HUES64 (cell line): Measurements from ENCODE around the gene DUSP9.
"Not testable (repeated sequence)": the region's sequence is repeated elsewhere in the genome, so short reads cannot be mapped to it uniquely, and the experiment has no call there.

ENCODE experiments used
- H3K27ac ChIP-seq: 2 replicates; pipeline ENCODE4 v1.7.0; 2013; ENCODE audit warnings: low read depth, low read length, inconsistent platforms
- H3K27me3 ChIP-seq: 2 replicates; pipeline ENCODE4 v1.6.1; 2013; ENCODE audit warnings: mild to moderate bottlenecking, low read length; ENCODE audit not compliant: insufficient read depth
- H3K36me3 ChIP-seq: 2 replicates; pipeline ENCODE4 v1.6.1; 2013; ENCODE audit warnings: mild to moderate bottlenecking, low read length; ENCODE audit not compliant: insufficient read depth
- H3K4me1 ChIP-seq: 2 replicates; pipeline ENCODE4 v1.6.1; 2013; ENCODE audit warnings: mild to moderate bottlenecking, low read length, moderate library complexity; ENCODE audit not compliant: insufficient read depth
- H3K4me3 ChIP-seq: 2 replicates; pipeline ENCODE4 v1.5.1; 2013; ENCODE audit warnings: mild to moderate bottlenecking, low read length, moderate library complexity
- H3K9ac ChIP-seq: 2 replicates; pipeline ENCODE4 v1.6.1; 2013; ENCODE audit warnings: mild to moderate bottlenecking, low read depth, low read length
- H3K9me3 ChIP-seq: 2 replicates; pipeline ENCODE4 v1.6.1; 2013; ENCODE audit warnings: low read depth, low read length; ENCODE audit not compliant: insufficient read depth
- WGBS: fragments of 150-250, 120-280 bp; methylation state at CpG from one replicate; pipeline ENCODE4 v1.1.7; 2013; ENCODE audit warnings: missing lambda C conversion rate; 5-methylcytosine and 5-hydroxymethylcytosine counted together

DUSP9 gene

GRCh38 chrX:153686711-153687110, 39.7 kb downstream of the DUSP9 start:
- no peaks in the 10 kb centered on the region for H3K27me3 ChIP-seq
- 16% methylated on average over 9 of the region's 9 CpGs for WGBS
- 0 out of 2 replicates have a peak overlapping the region, but pooled peaks have one; percentile 47 for H3K9ac ChIP-seq
- H3K36me3 ChIP-seq, result peaks cover 2% of the 10 kb centered on the region; the same call in 1 of the 2 replicates
- H3K9me3 ChIP-seq, result no peaks in the 10 kb centered on the region
- H3K4me3 ChIP-seq, result peak overlapping the region; percentile 43; the same call in 1 of the 2 replicates
- peak overlapping the region; percentile 73; the same call in 1 of the 2 replicates for H3K27ac ChIP-seq
- H3K4me1 ChIP-seq, result peaks cover 22% of the 10 kb centered on the region; the same call in 1 of the 2 replicates

DNA sequence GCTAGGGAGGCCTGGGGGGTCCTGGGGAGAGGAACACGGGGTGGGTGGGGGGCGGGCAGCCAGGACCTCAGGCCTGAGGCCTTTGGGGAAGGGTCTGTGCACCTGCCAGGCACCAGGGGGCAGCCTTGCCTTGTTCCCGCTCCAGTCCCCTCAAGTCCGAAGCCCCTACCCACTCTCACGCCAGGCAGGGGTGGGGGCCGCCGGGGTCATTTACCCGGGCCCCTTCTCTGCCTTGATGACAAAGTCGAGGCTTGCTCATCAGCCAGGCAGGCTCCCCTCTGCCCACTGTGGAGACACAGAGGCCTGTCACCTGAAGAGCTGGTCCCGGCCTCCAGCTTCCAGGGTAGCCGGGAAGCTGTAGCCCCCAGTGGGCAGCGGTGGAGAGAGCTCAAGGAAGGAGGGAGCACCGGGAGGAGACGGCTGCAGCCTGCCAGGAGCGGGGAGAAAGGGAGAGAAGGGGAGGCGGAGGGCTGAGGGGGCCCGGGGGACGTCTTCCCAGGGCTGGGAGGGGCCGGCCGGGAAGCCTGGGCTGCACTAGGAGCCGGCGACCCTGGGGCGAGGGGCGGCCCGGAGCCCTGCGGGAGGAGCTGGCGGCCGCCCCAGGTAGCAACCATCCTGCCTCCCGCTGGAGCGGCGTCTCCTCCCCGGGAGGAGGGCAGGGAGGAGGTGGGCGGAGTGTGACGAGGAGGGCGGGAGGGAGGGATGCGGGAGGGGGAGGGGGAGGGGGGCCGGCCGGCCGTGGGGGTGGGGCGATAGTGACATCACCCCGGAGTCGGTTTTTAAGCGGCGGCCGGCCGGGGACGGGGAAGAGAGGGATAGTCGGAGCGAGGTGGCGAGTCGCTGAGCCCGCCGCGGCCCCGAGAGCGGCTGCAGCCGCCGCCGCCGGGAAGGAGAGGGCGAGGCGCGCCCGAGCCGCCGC, 40.4 kb downstream of the DUSP9 start, which contains the start of gene SLC6A8:
SLC6A8 (plus strand) TSS at position 806 of the 919 bp plus-strand sequence. CDS start 649 bp downstream, outside the sequence.
- Histone ChIP-seq H3K9me3 (no peaks in the 10 kb centered on the region), H3K4me1 (peaks cover 22% of the 10 kb centered on the region; the same call in 1 of the 2 replicates), H3K4me3 (peak within 1 kb of the TSS; percentile 57), H3K9ac (peak within 1 kb of the TSS; percentile 50; the same call in 1 of the 2 replicates), H3K36me3 (peaks cover 6% of the 10 kb centered on the region), H3K27me3 (no peaks in the 10 kb centered on the region), H3K27ac (peak within 1 kb of the TSS; percentile 73; the same call in 1 of the 2 replicates)
- WGBS, result 2% methylated on average over 52 of the region's 66 CpGs

DNA sequence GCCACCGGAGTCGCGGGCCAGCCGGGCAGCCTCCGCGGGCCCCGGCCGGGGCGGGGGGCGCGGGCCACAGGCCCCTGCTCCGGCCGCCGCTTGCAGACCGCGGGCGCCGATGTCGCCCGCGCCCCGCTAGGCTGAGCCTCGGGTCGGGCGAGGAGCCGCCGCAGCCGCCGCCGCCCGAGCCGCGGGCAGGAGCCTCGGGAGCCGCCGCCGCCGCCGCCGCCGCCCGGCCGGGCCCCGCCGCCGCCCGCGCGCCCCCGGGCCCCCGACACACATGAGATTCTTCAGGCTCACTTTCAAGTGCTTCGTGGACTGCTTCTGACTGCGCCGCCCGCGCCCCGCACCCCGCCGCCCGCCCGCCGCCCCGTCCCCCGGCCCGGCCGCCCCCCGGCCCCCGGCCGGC, 41.1 kb downstream of the DUSP9 start:
- Histone ChIP-seq H3K36me3 (peaks cover 11% of the 10 kb centered on the region), H3K27me3 (no peaks in the 10 kb centered on the region), H3K4me3 (no peak overlapping the region; the same call in 1 of the 2 replicates), H3K4me1 (peaks cover 22% of the 10 kb centered on the region; the same call in 1 of the 2 replicates), H3K9ac (no peak overlapping the region), H3K27ac (no peak overlapping the region), H3K9me3 (no peaks in the 10 kb centered on the region)
- under 1% methylated on average over 57 of the region's 69 CpGs for WGBS

DNA sequence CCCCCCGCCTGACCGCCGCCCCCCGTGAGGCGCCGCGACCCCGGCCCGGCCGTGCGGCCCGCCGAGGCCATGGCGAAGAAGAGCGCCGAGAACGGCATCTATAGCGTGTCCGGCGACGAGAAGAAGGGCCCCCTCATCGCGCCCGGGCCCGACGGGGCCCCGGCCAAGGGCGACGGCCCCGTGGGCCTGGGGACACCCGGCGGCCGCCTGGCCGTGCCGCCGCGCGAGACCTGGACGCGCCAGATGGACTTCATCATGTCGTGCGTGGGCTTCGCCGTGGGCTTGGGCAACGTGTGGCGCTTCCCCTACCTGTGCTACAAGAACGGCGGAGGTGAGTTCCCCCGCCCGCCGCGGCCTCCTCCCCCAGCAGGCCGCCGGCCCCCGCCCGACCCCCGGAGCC, 41.5 kb downstream of the DUSP9 start:
- WGBS, result under 1% methylated on average over 57 of the region's 57 CpGs
- peaks cover 15% of the 10 kb centered on the region for H3K36me3 ChIP-seq
- peaks cover 22% of the 10 kb centered on the region; the same call in 1 of the 2 replicates for H3K4me1 ChIP-seq
- H3K9me3 ChIP-seq, result no peaks in the 10 kb centered on the region
- no peaks in the 10 kb centered on the region for H3K27me3 ChIP-seq
- H3K4me3 ChIP-seq, result peak overlapping the region; percentile 57
- 0 out of 2 replicates have a peak overlapping the region, but pooled peaks have one; percentile 50 for H3K9ac ChIP-seq
- H3K27ac ChIP-seq, result no peak overlapping the region

- 0 out of 2 replicates have a peak overlapping the region, but pooled peaks have one; percentile 44 for H3K9ac ChIP-seq
- no peaks in the 10 kb centered on the region for H3K9me3 ChIP-seq
- H3K27ac ChIP-seq, result no peak overlapping the region
- 7% methylated on average over 33 of the region's 53 CpGs for WGBS
- H3K4me1 ChIP-seq, result peaks cover 22% of the 10 kb centered on the region; the same call in 1 of the 2 replicates
- peaks cover 18% of the 10 kb centered on the region for H3K36me3 ChIP-seq
- H3K27me3 ChIP-seq, result no peaks in the 10 kb centered on the region
- peak overlapping the region; percentile 57 for H3K4me3 ChIP-seq
Observed at GRCh38 chrX:153688911-153689590, 42.0 kb downstream of the DUSP9 start.

DNA sequence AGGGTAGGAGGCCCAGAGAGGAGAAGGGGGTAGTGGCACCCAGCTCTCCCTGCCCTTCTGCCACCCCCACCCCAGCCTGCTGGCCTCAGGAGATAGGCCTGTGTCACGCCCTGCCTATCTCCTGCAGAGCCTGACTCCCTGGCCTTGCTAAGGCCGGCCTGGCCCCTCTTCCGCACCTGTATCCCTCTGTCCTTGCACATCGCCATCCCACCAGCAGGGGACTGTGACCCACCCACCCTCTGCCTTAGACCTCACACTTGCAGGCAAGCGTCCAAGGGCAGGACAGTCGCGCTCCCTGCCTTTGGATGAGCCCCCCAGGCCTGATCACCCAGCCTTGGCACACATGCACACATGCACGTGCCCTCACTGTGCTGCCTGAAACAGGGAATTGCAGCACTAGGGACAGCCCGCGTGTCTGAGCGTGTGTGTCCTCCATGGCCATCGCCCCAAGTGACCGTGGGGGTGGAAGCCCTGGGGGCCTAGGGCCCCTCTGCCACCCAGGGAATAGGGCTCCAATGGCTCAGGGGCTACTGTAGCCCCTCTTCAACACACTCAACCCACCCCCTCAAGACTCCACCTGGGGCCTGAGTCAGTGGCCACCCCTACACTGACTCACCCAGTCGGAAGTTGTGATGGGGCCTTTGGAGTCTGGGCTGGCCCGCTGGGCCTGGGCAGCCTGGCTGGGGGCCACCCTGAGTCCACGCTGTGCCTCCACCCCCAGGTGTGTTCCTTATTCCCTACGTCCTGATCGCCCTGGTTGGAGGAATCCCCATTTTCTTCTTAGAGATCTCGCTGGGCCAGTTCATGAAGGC, 42.9 kb downstream of the DUSP9 start:
- Histone ChIP-seq H3K27ac (no peak overlapping the region), H3K9me3 (no peaks in the 10 kb centered on the region), H3K27me3 (no peaks in the 10 kb centered on the region), H3K9ac (0 out of 2 replicates have a peak overlapping the region, but pooled peaks have one; percentile 44), H3K4me1 (peaks cover 19% of the 10 kb centered on the region; the same call in 1 of the 2 replicates), H3K4me3 (peak overlapping the region; percentile 55), H3K36me3 (peaks cover 18% of the 10 kb centered on the region)
- 75% methylated on average over 19 of the region's 19 CpGs for WGBS

- Histone ChIP-seq H3K9me3 (no peaks in the 10 kb centered on the region), H3K27me3 (no peaks in the 10 kb centered on the region), H3K9ac (no peak overlapping the region), H3K4me1 (peaks cover 13% of the 10 kb centered on the region; the same call in 1 of the 2 replicates), H3K27ac (no peak overlapping the region), H3K4me3 (peak overlapping the region; percentile 55; the same call in 1 of the 2 replicates), H3K36me3 (peaks cover 18% of the 10 kb centered on the region)
- 92% methylated on average over 13 of the region's 14 CpGs for WGBS
Observed at GRCh38 chrX:153690466-153690865, 43.5 kb downstream of the DUSP9 start.

DNA sequence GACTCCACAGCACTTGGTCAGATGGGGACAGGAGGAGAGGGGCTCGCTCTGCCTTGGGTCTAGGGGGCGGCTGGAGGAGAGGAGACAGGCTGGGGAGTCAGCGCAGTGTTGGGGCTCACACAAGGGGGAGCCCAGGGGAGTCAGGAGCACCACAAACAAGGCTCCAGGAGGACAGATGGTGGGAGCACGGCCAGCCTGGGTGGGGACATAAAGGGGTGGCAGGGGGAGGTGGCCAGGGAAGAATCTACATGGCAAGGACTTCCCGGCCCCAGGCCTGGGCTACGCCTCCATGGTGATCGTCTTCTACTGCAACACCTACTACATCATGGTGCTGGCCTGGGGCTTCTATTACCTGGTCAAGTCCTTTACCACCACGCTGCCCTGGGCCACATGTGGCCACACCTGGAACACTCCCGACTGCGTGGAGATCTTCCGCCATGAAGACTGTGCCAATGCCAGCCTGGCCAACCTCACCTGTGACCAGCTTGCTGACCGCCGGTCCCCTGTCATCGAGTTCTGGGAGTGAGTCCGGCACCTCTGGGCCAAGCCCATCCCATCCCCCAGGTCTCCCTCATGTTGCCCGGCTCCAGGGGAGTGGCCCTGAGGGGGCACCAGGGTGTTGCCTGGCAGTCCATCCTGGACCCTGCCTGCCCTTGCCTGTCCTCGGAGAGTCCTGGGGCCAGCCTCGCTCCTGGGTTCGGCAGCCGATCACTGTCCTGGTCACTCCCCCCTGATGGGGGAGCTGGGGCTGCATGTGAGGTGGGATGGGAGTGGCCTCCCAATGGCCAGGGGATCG, 44.2 kb downstream of the DUSP9 start:
- not testable (repeated sequence) for H3K9ac ChIP-seq, H3K27ac ChIP-seq, H3K4me3 ChIP-seq, H3K9me3 ChIP-seq, H3K27me3 ChIP-seq, H3K4me1 ChIP-seq
- WGBS, result 94% methylated on average over 21 of the region's 21 CpGs
- peaks cover 23% of the 10 kb centered on the region for H3K36me3 ChIP-seq

DNA sequence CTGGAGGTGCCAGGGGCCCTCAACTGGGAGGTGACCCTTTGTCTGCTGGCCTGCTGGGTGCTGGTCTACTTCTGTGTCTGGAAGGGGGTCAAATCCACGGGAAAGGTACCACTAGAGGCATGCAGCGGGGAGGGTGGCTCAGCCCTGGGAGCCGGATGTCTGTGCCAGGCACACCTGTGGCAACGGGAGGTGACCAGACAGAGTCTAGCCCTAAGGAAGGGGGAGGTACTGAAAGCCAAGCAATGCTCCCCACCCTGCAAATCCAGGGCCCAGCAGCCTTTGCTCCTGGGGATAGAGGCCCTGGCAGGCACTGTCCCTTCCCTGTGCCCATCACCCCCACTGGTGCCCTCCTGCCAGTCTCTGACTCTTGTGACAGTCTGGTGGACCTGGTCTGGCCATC, 45.0 kb downstream of the DUSP9 start:
- Histone ChIP-seq H3K9me3 (no peaks in the 10 kb centered on the region), H3K4me1 (no peaks in the 10 kb centered on the region), H3K4me3 (no peak overlapping the region), H3K27me3 (no peaks in the 10 kb centered on the region), H3K27ac (no peak overlapping the region), H3K9ac (no peak overlapping the region), H3K36me3 (peaks cover 24% of the 10 kb centered on the region)
- 95% methylated on average over 2 of the region's 4 CpGs for WGBS
